ENCODE measurements around the gene LAMA2.

GRCh38 chr6:129014302-129014701 lies 131.4 kb downstream of the LAMA2 start:
- TF ChIP-seq CTCF (conservative IDR thresholded peaks at IDR 0.05 in 1 of 2, IDR thresholded peaks at IDR 0.05 in 1 of 2; ENCODE audit: extremely low read depth in 1 of 2, insufficient read depth in 1 of 2, low read depth in 1 of 2, low read length in 2 of 2) = no peak
- TF ChIP-seq EZH2 (IDR thresholded peaks at IDR 0.05; ENCODE audit: borderline replicate concordance, low read length) = no peak
